SU-DHL-6 (cell line): ENCODE results near the gene L3MBTL4.

Source experiments
- EZH2phosphoT487 ChIP-seq: fragments of 200-600 bp; sonication (generic), shearing (Covaris generic); conservative IDR thresholded peaks from 2 replicates; pipeline ENCODE4 v1.6.1; 2018; ENCODE audit warnings: mild to moderate bottlenecking, antibody characterized with exemption, low read length, moderate library complexity, mixed read lengths
- TF ChIP-seq, protein P1 (sequence below): fragments of 200-600 bp; sonication (generic); IDR thresholded peaks from one replicate; pipeline ENCODE4 v1.5.1; 2017; ENCODE audit warnings: antibody characterized with exemption, mild to moderate bottlenecking, low read length, moderate library complexity; ENCODE audit not compliant: insufficient read depth, poor library complexity, severe bottlenecking

DNA sequence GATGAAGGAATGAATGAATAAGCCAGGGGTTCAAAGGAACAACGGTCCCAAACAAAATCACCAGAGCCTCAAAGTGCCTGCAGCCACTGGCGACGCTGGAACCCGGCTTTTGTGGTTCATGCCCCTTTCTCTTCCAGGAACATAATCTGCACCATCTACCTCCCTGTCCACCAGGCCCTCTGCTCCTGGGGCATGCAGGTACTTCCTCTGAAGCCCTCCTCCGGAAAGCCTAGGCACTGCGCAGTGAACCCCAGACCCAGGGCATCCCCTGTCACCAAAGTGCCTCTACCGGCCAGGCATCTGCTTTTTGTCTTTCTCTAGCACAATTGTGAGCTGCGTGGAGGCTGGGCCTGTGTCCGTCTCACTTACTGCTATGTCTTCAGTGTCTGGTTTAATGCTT lies 420.8 kb downstream of the L3MBTL4 start:
- TF ChIP-seq, protein P1, sequence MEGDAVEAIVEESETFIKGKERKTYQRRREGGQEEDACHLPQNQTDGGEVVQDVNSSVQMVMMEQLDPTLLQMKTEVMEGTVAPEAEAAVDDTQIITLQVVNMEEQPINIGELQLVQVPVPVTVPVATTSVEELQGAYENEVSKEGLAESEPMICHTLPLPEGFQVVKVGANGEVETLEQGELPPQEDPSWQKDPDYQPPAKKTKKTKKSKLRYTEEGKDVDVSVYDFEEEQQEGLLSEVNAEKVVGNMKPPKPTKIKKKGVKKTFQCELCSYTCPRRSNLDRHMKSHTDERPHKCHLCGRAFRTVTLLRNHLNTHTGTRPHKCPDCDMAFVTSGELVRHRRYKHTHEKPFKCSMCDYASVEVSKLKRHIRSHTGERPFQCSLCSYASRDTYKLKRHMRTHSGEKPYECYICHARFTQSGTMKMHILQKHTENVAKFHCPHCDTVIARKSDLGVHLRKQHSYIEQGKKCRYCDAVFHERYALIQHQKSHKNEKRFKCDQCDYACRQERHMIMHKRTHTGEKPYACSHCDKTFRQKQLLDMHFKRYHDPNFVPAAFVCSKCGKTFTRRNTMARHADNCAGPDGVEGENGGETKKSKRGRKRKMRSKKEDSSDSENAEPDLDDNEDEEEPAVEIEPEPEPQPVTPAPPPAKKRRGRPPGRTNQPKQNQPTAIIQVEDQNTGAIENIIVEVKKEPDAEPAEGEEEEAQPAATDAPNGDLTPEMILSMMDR, result no peak
- TF ChIP-seq EZH2phosphoT487, result no peak
